AG09309 (cell line): Measurements from ENCODE around the gene CLDN10.

Source experiments
- DNase-seq: peaks from one replicate; pipeline ENCODE4 v3.0.0-alpha.2; 2010; ENCODE audit warnings: low read depth
- H3K4me3 ChIP-seq: 2 replicates; pipeline ENCODE4 v1.5.1; 2011; ENCODE audit warnings: mild to moderate bottlenecking, low read depth, low read length, moderate library complexity; ENCODE audit not compliant: control insufficient read depth
- CTCF ChIP-seq: IDR thresholded peaks from 2 replicates; pipeline ENCODE4 v1.5.1; 2011; ENCODE audit warnings: mild to moderate bottlenecking, low read depth, low read length, inconsistent platforms; ENCODE audit not compliant: insufficient read depth, control insufficient read depth; ENCODE audit errors: missing control alignments

CLDN10 gene

GRCh38 chr13:95585867-95586266 is 33.3 kb downstream of the CLDN10 start:
- no peak for DNase-seq
- no peak for TF ChIP-seq CTCF
- no peak overlapping the region for H3K4me3 ChIP-seq

GRCh38 chr13:95588134-95588533 is 35.6 kb downstream of the CLDN10 start:
- DNase-seq: no peak
- H3K4me3 ChIP-seq: no peak overlapping the region
- TF ChIP-seq CTCF: no peak

GRCh38 chr13:95588721-95589120 is 36.2 kb downstream of the CLDN10 start:
- no peak for TF ChIP-seq CTCF
- no peak overlapping the region for H3K4me3 ChIP-seq
- peak; percentile 13 for DNase-seq

- no peak overlapping the region for H3K4me3 ChIP-seq
- TF ChIP-seq CTCF: no peak
- DNase-seq: no peak
Measured at GRCh38 chr13:95593462-95593861, 40.9 kb downstream of the CLDN10 start.

- no peak for DNase-seq
- H3K4me3 ChIP-seq: no peak overlapping the region
- no peak for TF ChIP-seq CTCF
Measured at GRCh38 chr13:95596701-95597100, 44.2 kb downstream of the CLDN10 start.

GRCh38 chr13:95601216-95601615 is 48.7 kb downstream of the CLDN10 start:
- no peak for DNase-seq
- TF ChIP-seq CTCF: no peak
- no peak overlapping the region for H3K4me3 ChIP-seq

- no peak for TF ChIP-seq CTCF
- no peak overlapping the region for H3K4me3 ChIP-seq
- no peak for DNase-seq
Measured at GRCh38 chr13:95601906-95602305, 49.4 kb downstream of the CLDN10 start.
